ENCODE results near the gene SNX5. TPM values are rescaled to one million over a fixed set of nuclear protein-coding genes. Genes with fewer than 3 reads are reported as not detected.
A peak's percentile ranks its signal among the peaks of the same experiment; 100 is the strongest.
"Not testable (repeated sequence)": the region's sequence is repeated elsewhere in the genome, so short reads cannot be mapped to it uniquely, and the experiment has no call there.

The SNX5 gene
- total RNA-seq, 1 donor from 2014 or later, result 133 TPM

GRCh38 chr20:17961587-17961940 lies 7.0 kb downstream of the SNX5 start:
- H3K27ac Mint-ChIP-seq, result peak overlapping the region; percentile 92
- DNase-seq (ENCODE audit: low spot score in 2 of 2, unreplicated experiment in 2 of 2), result no peak
- H3K27me3 Mint-ChIP-seq (ENCODE audit: low read depth), result no peaks in the 10 kb centered on the region
- TF ChIP-seq CTCF (IDR thresholded peaks at IDR 0.05; ENCODE audit: unreplicated experiment), result no peak
- H3K4me3 Mint-ChIP-seq, result no peak overlapping the region
- peaks cover 4% of the 10 kb centered on the region for H3K36me3 Mint-ChIP-seq
- H3K4me1 Mint-ChIP-seq, result peaks cover 81% of the 10 kb centered on the region
- H3K9me3 Mint-ChIP-seq, result no peaks in the 10 kb centered on the region

GRCh38 chr20:17960927-17961586 lies 7.5 kb downstream of the SNX5 start:
- Mint-ChIP-seq H3K36me3 (peaks cover 5% of the 10 kb centered on the region), H3K27ac (peak overlapping the region; percentile 92), H3K4me3 (no peak overlapping the region), H3K9me3 (no peaks in the 10 kb centered on the region), H3K27me3 (ENCODE audit: low read depth) (no peaks in the 10 kb centered on the region), H3K4me1 (peaks cover 76% of the 10 kb centered on the region)
- no peak for TF ChIP-seq CTCF (IDR thresholded peaks at IDR 0.05; ENCODE audit: unreplicated experiment)
- no peak for DNase-seq (ENCODE audit: low spot score in 2 of 2, unreplicated experiment in 2 of 2)

- H3K4me3 Mint-ChIP-seq; H3K27me3 Mint-ChIP-seq (ENCODE audit: low read depth); H3K9me3 Mint-ChIP-seq; DNase-seq (ENCODE audit: low spot score in 2 of 2, unreplicated experiment in 2 of 2); H3K36me3 Mint-ChIP-seq: not testable (repeated sequence)
- Mint-ChIP-seq H3K4me1 (peaks cover 71% of the 10 kb centered on the region), H3K27ac (peak overlapping the region; percentile 92)
Observed at GRCh38 chr20:17960400-17960885, 8.2 kb downstream of the SNX5 start.

- Mint-ChIP-seq H3K4me1 (peaks cover 65% of the 10 kb centered on the region), H3K27me3 (ENCODE audit: low read depth) (no peaks in the 10 kb centered on the region), H3K36me3 (peaks cover 20% of the 10 kb centered on the region), H3K4me3 (no peak overlapping the region), H3K9me3 (no peaks in the 10 kb centered on the region), H3K27ac (peak overlapping the region; percentile 79)
- no peak for TF ChIP-seq CTCF (IDR thresholded peaks at IDR 0.05; ENCODE audit: unreplicated experiment)
- DNase-seq (ENCODE audit: low spot score in 2 of 2, unreplicated experiment in 2 of 2), result no peak
Observed at GRCh38 chr20:17959257-17959627, 9.4 kb downstream of the SNX5 start.

GRCh38 chr20:17958373-17959256 lies 10.0 kb downstream of the SNX5 start:
- peaks cover 25% of the 10 kb centered on the region for H3K36me3 Mint-ChIP-seq
- TF ChIP-seq CTCF (IDR thresholded peaks at IDR 0.05; ENCODE audit: unreplicated experiment), result no peak
- DNase-seq (ENCODE audit: low spot score in 2 of 2, unreplicated experiment in 2 of 2), result no peak
- no peak overlapping the region for H3K4me3 Mint-ChIP-seq
- H3K9me3 Mint-ChIP-seq, result no peaks in the 10 kb centered on the region
- no peaks in the 10 kb centered on the region for H3K27me3 Mint-ChIP-seq (ENCODE audit: low read depth)
- H3K4me1 Mint-ChIP-seq, result peaks cover 60% of the 10 kb centered on the region
- H3K27ac Mint-ChIP-seq, result peak overlapping the region; percentile 71

Data from mesothelial cell of epicardium (in vitro differentiated cells).